Hepatocyte (in vitro differentiated cells): Measurements from ENCODE around the gene ELK4. TPM values are rescaled to one million over a fixed set of nuclear protein-coding genes. Genes with fewer than 3 reads are reported as not detected.

Source experiments
- DNase-seq: peaks from one replicate; pipeline ENCODE4 v3.0.0-alpha.2; 2016; ENCODE audit warnings: low spot score
- H2AFZ ChIP-seq: fragments of 200-600 bp; sonication (generic); 2 replicates; pipeline ENCODE4 v1.6.0; 2016; ENCODE audit warnings: antibody characterized with exemption, mild to moderate bottlenecking
- H3K27ac ChIP-seq: fragments of 200-600 bp; sonication (generic); 2 replicates; pipeline ENCODE4 v1.5.1; 2016; ENCODE audit warnings: mild to moderate bottlenecking
- H3K27me3 ChIP-seq: fragments of 200-600 bp; sonication (generic); 2 replicates; pipeline ENCODE4 v1.6.1; 2016
- H3K36me3 ChIP-seq: fragments of 200-600 bp; sonication (generic); replicated peaks from 2 replicates; pipeline ENCODE4 v1.5.1; 2016; ENCODE audit warnings: low read depth; ENCODE audit not compliant: insufficient read depth
- H3K4me1 ChIP-seq: fragments of 200-600 bp; sonication (generic); 2 replicates; pipeline ENCODE4 v1.5.1; 2016; ENCODE audit warnings: mild to moderate bottlenecking, moderate library complexity; ENCODE audit not compliant: insufficient read depth
- H3K4me2 ChIP-seq: fragments of 200-600 bp; sonication (generic); 2 replicates; pipeline ENCODE4 v1.6.0; 2016
- H3K4me3 ChIP-seq: fragments of 200-600 bp; sonication (generic); 2 replicates; pipeline ENCODE4 v1.5.1; 2016; ENCODE audit warnings: mild to moderate bottlenecking
- H3K79me2 ChIP-seq: fragments of 200-600 bp; sonication (generic); 2 replicates; pipeline ENCODE4 v1.6.0; 2017; ENCODE audit warnings: mild to moderate bottlenecking
- H3K9me2 ChIP-seq: fragments of 200-600 bp; sonication (generic); replicated peaks from 2 replicates; pipeline ENCODE4 v1.6.0; 2017; ENCODE audit warnings: mild to moderate bottlenecking; ENCODE audit not compliant: insufficient read depth
- H3K9me3 ChIP-seq: fragments of 200-600 bp; sonication (generic); 2 replicates; pipeline ENCODE4 v1.5.1; 2016; ENCODE audit warnings: low read depth, mild to moderate bottlenecking
- H4K20me1 ChIP-seq: fragments of 200-600 bp; sonication (generic); 2 replicates; pipeline ENCODE4 v1.6.0; 2016; ENCODE audit warnings: mild to moderate bottlenecking; ENCODE audit not compliant: insufficient read depth, poor library complexity, severe bottlenecking
- CTCF ChIP-seq: fragments of 200-600 bp; sonication (generic); IDR thresholded peaks from 2 replicates; pipeline ENCODE4 v1.5.1; 2016; ENCODE audit warnings: antibody characterized with exemption, mild to moderate bottlenecking; ENCODE audit not compliant: poor library complexity
- EZH2 ChIP-seq: fragments of 200-600 bp; sonication (generic); IDR thresholded peaks from 2 replicates; pipeline ENCODE4 v1.6.1; 2016; ENCODE audit warnings: antibody characterized with exemption, mild to moderate bottlenecking, borderline replicate concordance
- EZH2phosphoT487 ChIP-seq: fragments of 200-600 bp; sonication (generic); IDR thresholded peaks from one replicate; pipeline ENCODE4 v1.6.1; 2018; ENCODE audit warnings: antibody characterized with exemption, mild to moderate bottlenecking, low read depth, moderate library complexity; ENCODE audit not compliant: unreplicated experiment, severe bottlenecking
- WGBS: methylation state at CpG from one replicate; pipeline ENCODE4 v1.1.6; 2016; ENCODE audit warnings: low lambda C conversion rate; ENCODE audit errors: missing lambda C conversion rate; 5-methylcytosine and 5-hydroxymethylcytosine counted together
- polyA plus RNA-seq: library from polyadenylated mRNA; unstranded; fragments of >200 nt; fragmentation: Nextera tagmentation; extraction: Ambion mirVana; gene quantifications from 2 replicates; pipeline ENCODE4 v1.2.1, GENCODE V29; 2016
- total RNA-seq: library from RNA; depleted of rRNA; stranded (reverse); fragments of >200 nt; gene quantifications from 2 replicates; pipeline ENCODE4 v1.2.3, GENCODE V29; 2014

Gene ELK4
- total and polyA plus RNA-seq, 2 experiments from 2014 or later, result 6.1 to 19.1 TPM

GRCh38 chr1:205582046-205582445 lies 49.8 kb downstream of the ELK4 start:
- Histone ChIP-seq H3K4me2 (no peak overlapping the region), H3K79me2 (no peaks in the 10 kb centered on the region), H3K4me1 (peaks cover 11% of the 10 kb centered on the region), H2AFZ (no peak overlapping the region), H3K9me3 (no peaks in the 10 kb centered on the region), H3K27me3 (peaks cover 24% of the 10 kb centered on the region), H3K4me3 (no peak overlapping the region), H4K20me1 (no peaks in the 10 kb centered on the region), H3K27ac (peak overlapping the region; percentile 53), H3K9me2 (no peaks in the 10 kb centered on the region), H3K36me3 (no peaks in the 10 kb centered on the region)
- TF ChIP-seq EZH2phosphoT487 (no peak), EZH2 (no peak), CTCF (no peak)
- WGBS, result 64% methylated on average over 11 of the region's 11 CpGs
- DNase-seq, result no peak

DNA sequence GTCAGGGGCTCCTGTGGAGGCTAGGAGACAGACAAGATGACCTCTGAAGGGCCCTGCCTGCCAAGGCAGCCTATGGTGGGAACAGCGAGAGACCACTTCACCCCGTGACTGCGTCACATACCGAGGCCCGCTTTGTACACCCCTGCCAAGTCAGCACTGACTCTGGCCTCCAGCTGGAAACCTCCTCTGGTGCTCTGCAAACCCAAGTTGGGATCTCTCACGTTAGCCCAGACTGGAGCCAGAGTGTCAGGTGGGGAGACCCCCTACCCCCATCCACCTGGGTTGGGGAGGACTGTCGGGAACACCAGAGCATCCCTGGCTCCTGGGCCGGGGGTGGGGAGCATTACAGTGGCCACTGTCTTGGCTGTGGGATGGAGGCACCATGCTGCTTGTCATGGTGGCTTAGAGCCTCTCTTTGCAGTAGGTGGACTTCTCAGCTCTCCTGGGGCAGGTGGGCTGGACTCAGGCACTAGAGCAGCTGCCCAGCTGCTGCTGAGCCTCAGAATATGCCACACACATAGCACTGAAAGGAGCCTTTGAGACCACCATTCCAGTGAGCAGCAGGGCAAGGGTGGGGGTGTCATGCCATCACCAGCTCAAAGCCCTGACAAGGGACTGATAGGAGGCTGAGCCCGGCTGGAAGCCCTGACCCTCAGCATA lies 50.4 kb downstream of the ELK4 start:
- TF ChIP-seq EZH2 (no peak), EZH2phosphoT487 (no peak), CTCF (no peak)
- Histone ChIP-seq H3K4me3 (no peak overlapping the region), H3K79me2 (no peaks in the 10 kb centered on the region), H3K4me2 (no peak overlapping the region), H3K4me1 (peaks cover 11% of the 10 kb centered on the region), H2AFZ (no peak overlapping the region), H3K9me2 (no peaks in the 10 kb centered on the region), H4K20me1 (no peaks in the 10 kb centered on the region), H3K36me3 (no peaks in the 10 kb centered on the region), H3K27me3 (peaks cover 27% of the 10 kb centered on the region), H3K9me3 (no peaks in the 10 kb centered on the region), H3K27ac (peak overlapping the region; percentile 53)
- WGBS, result 91% methylated on average over 9 of the region's 9 CpGs
- no peak for DNase-seq

GRCh38 chr1:205580923-205581180 lies 51.0 kb downstream of the ELK4 start:
- Histone ChIP-seq H3K27ac (no peak overlapping the region), H2AFZ (no peak overlapping the region), H3K9me3 (no peaks in the 10 kb centered on the region), H4K20me1 (no peaks in the 10 kb centered on the region), H3K36me3 (no peaks in the 10 kb centered on the region), H3K4me1 (peaks cover 11% of the 10 kb centered on the region), H3K4me3 (no peak overlapping the region), H3K79me2 (no peaks in the 10 kb centered on the region), H3K4me2 (no peak overlapping the region), H3K27me3 (peaks cover 27% of the 10 kb centered on the region), H3K9me2 (no peaks in the 10 kb centered on the region)
- TF ChIP-seq EZH2, result no peak
- no peak for DNase-seq
- 81% methylated on average over 3 of the region's 3 CpGs for WGBS

DNA sequence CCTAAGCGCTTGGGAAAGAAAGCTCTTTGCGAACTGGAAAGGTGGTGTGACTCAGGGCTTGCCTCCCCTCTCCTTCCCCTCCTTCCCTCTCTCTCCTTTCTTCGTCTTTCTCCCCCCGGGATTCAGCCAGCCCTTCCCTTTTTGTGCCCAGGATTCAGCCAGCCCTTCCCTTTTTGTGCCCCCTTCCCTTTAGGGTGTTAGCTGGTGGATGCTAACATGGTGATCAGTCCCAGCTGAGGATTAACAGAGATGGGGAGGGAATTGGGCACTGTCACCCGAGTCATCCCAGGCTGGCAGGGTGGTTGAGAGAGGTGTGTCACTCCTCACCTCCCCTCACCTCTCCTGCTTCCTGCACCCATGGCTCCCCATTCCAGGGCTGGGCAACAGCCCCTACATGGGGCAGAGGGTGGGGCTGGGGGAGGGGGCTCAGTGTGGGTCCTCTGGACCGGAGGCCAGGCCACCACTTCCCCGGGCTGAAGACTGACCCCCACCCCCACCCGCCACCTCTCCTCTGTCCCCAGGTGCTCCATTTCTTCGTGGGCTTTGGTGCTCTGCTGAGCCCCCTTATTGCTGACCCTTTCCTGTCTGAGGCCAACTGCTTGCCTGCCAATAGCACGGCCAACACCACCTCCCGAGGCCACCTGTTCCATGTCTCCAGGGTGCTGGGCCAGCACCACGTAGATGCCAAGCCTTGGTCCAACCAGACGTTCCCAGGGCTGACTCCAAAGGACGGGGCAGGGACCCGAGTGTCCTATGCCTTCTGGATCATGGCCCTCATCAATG lies 51.5 kb downstream of the ELK4 start:
- Histone ChIP-seq H4K20me1 (no peaks in the 10 kb centered on the region), H3K4me1 (peaks cover 11% of the 10 kb centered on the region), H2AFZ (no peak overlapping the region), H3K4me2 (no peak overlapping the region), H3K9me2 (no peaks in the 10 kb centered on the region), H3K9me3 (no peaks in the 10 kb centered on the region), H3K79me2 (no peaks in the 10 kb centered on the region), H3K4me3 (no peak overlapping the region), H3K36me3 (no peaks in the 10 kb centered on the region), H3K27me3 (peaks cover 27% of the 10 kb centered on the region), H3K27ac (no peak overlapping the region)
- TF ChIP-seq CTCF, result no peak
- no peak for TF ChIP-seq EZH2phosphoT487
- TF ChIP-seq EZH2, result no peak
- 81% methylated on average over 11 of the region's 15 CpGs for WGBS
- no peak for DNase-seq
